Nephron progenitor cell (in vitro differentiated cells): ENCODE data around the gene CDR2.
"Not testable (repeated sequence)": the region's sequence is repeated elsewhere in the genome, so short reads cannot be mapped to it uniquely, and the experiment has no call there.

Experiments
- DNase-seq: peaks from one replicate; pipeline ENCODE4 v3.0.0; 2021
- H3K27ac Mint-ChIP-seq: 2 replicates; pipeline ENCODE4 v1.8.0; 2021; ENCODE audit warnings: mild to moderate bottlenecking, moderate library complexity, mixed read lengths
- H3K27me3 Mint-ChIP-seq: 2 replicates; pipeline ENCODE4 v1.8.0; 2021; ENCODE audit warnings: mild to moderate bottlenecking, low read depth, mixed read lengths; ENCODE audit not compliant: poor library complexity
- H3K36me3 Mint-ChIP-seq: 2 replicates; pipeline ENCODE4 v1.8.0; 2021; ENCODE audit warnings: low read depth, mixed read lengths
- H3K4me1 Mint-ChIP-seq: 2 replicates; pipeline ENCODE4 v1.8.0; 2021; ENCODE audit warnings: mixed read lengths
- H3K4me3 Mint-ChIP-seq: 2 replicates; pipeline ENCODE4 v1.8.0; 2021; ENCODE audit warnings: mild to moderate bottlenecking, moderate library complexity, mixed read lengths
- H3K9me3 Mint-ChIP-seq: 2 replicates; pipeline ENCODE4 v1.8.0; 2021; ENCODE audit warnings: mild to moderate bottlenecking, moderate library complexity, mixed read lengths
- TF ChIP-seq, protein P1 (sequence below): fragments of 200-600 bp; sonication (generic); IDR thresholded peaks from 2 replicates; pipeline ENCODE4 v1.5.0; 2021; ENCODE audit warnings: antibody characterized with exemption

The CDR2 gene

DNA sequence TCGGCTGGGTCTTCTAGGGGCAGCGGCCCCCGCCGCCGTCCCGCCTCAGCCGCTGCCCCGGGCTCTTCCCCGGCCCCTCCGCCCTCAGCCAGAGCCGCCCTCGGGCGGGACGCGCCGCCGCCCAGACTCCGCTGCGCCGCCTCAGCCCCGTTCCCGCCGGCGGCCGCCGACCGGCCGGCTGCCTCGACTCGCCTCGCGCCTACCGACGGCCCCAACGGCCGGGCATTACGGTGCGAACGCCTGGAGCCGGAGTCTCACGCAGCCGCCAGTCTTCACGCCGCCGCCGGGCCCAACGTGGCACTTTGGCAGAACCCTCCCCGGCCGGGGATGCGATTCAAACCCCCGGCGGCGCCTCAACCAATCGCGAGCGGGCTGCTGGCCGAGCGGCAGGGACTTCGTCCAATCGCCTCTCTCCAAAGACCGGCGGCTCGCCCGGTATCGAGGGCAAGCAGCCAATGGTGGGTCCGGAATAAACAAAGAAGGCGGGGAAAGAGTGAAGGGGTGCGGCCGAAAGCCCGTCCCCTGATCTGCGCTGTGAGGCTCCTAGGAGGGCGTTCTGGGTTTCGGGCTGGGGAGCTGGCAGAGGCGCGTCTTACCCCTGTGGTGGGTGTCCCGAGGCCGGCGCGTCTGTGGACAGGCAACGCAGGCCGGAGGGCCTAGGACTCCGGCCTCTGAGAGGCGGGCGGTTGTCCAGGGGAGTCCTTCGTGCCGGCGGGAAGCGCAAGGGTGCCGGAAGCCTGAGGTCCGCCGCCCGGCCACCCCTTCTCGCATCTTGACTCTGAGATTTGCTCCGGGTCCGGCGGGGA, at the start of gene CDR2:
Gene CDR2, minus strand, starts transcription at position 309 of the 806 bp plus-strand sequence. CDS start 310 bp downstream, outside the sequence.
- Mint-ChIP-seq H3K4me3 (peak within 1 kb of the TSS; percentile 94), H3K4me1 (peaks cover 20% of the 10 kb centered on the region), H3K27ac (peak within 1 kb of the TSS; percentile 61), H3K27me3 (peaks cover 40% of the 10 kb centered on the region), H3K36me3 (peaks cover 8% of the 10 kb centered on the region), H3K9me3 (no peaks in the 10 kb centered on the region)
- peak; percentile 98 for DNase-seq
- TF ChIP-seq, protein P1, sequence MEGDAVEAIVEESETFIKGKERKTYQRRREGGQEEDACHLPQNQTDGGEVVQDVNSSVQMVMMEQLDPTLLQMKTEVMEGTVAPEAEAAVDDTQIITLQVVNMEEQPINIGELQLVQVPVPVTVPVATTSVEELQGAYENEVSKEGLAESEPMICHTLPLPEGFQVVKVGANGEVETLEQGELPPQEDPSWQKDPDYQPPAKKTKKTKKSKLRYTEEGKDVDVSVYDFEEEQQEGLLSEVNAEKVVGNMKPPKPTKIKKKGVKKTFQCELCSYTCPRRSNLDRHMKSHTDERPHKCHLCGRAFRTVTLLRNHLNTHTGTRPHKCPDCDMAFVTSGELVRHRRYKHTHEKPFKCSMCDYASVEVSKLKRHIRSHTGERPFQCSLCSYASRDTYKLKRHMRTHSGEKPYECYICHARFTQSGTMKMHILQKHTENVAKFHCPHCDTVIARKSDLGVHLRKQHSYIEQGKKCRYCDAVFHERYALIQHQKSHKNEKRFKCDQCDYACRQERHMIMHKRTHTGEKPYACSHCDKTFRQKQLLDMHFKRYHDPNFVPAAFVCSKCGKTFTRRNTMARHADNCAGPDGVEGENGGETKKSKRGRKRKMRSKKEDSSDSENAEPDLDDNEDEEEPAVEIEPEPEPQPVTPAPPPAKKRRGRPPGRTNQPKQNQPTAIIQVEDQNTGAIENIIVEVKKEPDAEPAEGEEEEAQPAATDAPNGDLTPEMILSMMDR = no peak

DNA sequence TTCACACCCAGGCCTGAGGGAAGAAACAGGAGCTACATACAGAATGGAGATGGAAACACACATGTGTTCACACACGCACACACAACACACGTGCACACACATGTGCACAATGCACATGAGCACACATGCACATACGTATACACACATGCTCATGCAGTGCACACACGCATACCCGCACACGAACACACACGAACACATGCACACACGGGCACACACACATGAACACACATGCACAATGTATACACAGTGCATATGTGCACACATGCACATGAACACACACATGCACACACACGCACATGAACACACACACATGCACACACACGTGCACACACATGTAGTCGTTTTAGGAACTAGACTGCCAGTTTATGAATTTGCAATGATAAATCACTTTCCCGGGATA, 49.3 kb upstream of the CDR2 start:
- Mint-ChIP-seq H3K36me3 (peaks cover 45% of the 10 kb centered on the region), H3K4me1 (no peaks in the 10 kb centered on the region), H3K27ac (no peak overlapping the region), H3K4me3 (no peak overlapping the region), H3K9me3 (no peaks in the 10 kb centered on the region), H3K27me3 (no peaks in the 10 kb centered on the region)
- TF ChIP-seq, protein P1 = no peak
- no peak for DNase-seq

DNA sequence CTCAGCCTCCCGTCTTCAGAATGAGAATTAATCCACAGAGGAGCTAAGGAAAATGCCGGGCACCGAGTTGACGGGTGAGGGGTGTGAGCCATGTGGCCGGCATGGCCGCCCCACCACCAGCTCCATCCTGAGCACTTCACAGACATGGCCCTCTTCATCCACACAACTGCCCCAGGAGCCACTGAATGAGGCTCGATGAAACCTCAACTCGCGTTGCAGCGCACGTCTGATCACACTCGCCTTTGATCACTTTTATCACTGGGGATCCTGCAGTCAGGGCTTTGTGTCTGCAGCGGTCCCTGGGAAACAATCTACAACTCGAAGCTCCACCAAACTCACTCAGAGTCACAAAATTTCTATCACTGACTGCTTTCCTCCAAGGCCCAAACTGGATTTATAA, 46.7 kb upstream of the CDR2 start:
- Mint-ChIP-seq H3K36me3 (peaks cover 44% of the 10 kb centered on the region), H3K4me1 (no peaks in the 10 kb centered on the region), H3K27me3 (no peaks in the 10 kb centered on the region), H3K27ac (no peak overlapping the region), H3K4me3 (no peak overlapping the region), H3K9me3 (no peaks in the 10 kb centered on the region)
- no peak for DNase-seq
- TF ChIP-seq, protein P1 = no peak

DNA sequence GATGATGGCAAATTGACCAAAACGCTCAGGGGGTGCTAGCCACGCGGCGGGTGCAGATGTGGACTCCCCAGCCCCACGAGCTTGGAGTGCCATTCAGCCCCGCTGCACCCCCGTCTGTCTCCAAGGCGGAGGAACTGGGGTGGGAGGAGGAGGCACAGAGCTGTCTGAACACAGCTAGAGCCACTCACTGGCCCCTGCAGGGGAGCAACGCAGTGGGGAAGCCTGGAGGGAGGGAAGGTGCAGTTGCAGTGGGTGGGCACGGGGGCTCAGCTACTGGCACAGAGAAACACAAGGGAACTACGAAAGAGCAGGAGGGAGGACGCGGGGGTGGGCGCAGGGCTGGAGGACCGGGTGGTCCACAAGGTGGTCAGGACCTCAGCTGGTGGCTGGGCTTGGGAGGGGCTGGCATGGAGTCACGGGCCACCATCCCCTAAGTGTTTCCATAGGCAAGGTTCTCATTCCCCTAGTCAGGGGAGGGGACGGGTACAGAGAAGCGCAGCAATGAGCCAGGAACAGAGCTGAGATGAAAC, 46.3 kb upstream of the CDR2 start:
- TF ChIP-seq, protein P1 = no peak
- Mint-ChIP-seq H3K4me3 (no peak overlapping the region), H3K27ac (no peak overlapping the region), H3K36me3 (peaks cover 44% of the 10 kb centered on the region), H3K9me3 (no peaks in the 10 kb centered on the region), H3K4me1 (no peaks in the 10 kb centered on the region), H3K27me3 (no peaks in the 10 kb centered on the region)
- no peak for DNase-seq

DNA sequence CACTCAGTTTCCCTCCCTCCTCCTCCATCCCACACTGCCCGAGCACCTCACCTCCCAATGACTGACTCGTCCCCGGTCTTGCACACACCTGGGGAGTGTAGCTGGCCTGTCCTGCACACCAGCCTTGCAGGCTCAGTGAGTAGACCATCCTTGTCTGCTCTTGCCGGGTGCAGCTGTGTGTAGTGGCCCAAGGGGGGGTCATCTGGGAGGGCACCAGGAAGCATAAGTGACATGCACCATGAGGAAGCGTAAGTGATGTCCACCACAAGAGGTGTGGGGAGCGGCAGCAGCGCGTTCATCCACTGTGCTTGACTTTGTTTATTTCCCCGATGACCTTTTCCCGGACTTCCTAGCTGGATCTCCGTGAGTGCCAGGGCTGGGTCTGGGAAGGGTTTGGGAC, 45.5 kb upstream of the CDR2 start:
- no peak for DNase-seq
- H3K36me3 Mint-ChIP-seq = peaks cover 43% of the 10 kb centered on the region
- no peaks in the 10 kb centered on the region for H3K9me3 Mint-ChIP-seq
- TF ChIP-seq, protein P1 = no peak
- H3K4me1 Mint-ChIP-seq = no peaks in the 10 kb centered on the region
- H3K4me3 Mint-ChIP-seq = no peak overlapping the region
- no peak overlapping the region for H3K27ac Mint-ChIP-seq
- no peaks in the 10 kb centered on the region for H3K27me3 Mint-ChIP-seq

DNA sequence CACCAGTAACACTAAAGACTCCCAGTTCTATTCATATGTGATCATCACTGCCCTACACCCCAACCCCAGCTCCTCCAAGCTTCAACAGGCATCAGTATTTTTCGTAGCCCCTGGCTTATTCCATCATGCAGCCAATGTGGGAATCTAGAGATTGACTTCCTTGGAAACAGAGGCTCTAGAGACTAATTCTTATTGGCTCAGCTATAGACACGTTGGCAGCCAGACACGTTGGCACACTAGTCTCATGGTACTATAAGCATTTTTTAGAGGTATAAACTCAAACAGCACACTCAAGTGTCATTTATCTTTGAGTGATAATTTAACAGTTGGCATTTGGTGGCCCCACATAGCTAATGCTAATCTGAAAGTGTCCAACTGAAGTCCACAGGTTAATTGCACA, 44.4 kb upstream of the CDR2 start:
- Mint-ChIP-seq H3K4me3 (no peak overlapping the region), H3K27me3 (no peaks in the 10 kb centered on the region), H3K36me3 (peaks cover 33% of the 10 kb centered on the region), H3K4me1 (no peaks in the 10 kb centered on the region), H3K9me3 (no peaks in the 10 kb centered on the region), H3K27ac (no peak overlapping the region)
- TF ChIP-seq, protein P1 = no peak
- DNase-seq = no peak

DNA sequence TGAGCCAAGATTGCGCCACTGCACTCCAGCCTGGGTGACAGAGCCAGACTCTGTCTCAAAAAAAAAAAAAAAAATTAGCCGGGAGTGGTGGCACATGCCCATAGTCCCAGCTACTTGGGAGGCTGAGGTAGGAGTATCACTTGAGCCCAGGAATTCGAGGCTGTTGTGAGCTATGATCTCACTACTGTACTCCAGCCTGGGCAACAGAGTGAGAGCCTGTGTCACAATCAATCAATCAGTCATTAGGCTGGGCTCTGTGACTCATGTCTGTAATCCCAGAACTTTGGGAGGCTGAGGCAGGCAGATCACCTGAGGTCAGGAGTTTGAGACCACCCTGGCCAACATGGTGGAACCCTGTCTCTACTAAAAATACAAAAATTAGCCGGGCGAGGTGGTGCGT, 43.4 kb upstream of the CDR2 start:
- not testable (repeated sequence) for H3K27me3 Mint-ChIP-seq, H3K9me3 Mint-ChIP-seq, H3K4me3 Mint-ChIP-seq, H3K27ac Mint-ChIP-seq, DNase-seq, H3K4me1 Mint-ChIP-seq
- H3K36me3 Mint-ChIP-seq = peaks cover 24% of the 10 kb centered on the region
